ENCODE measurements around the gene NPM1. TPM values are rescaled to one million over a fixed set of nuclear protein-coding genes. Genes with fewer than 3 reads are reported as not detected.
A peak's percentile ranks its signal among the peaks of the same experiment; 100 is the strongest.

Gene NPM1
- total and polyA plus RNA-seq, 12 donors = 248 to 1,064 (median 465) TPM

GRCh38 chr5:171428809-171429542 is 41.3 kb downstream of the NPM1 start:
- Histone ChIP-seq H3K36me3 (no peaks in the 10 kb centered on the region), H3K9me3 (no peaks in the 10 kb centered on the region), H3K4me1 (peaks cover 0 to 65% (median 13%) of the 10 kb centered on the region in 9 donors), H3K4me3 (no peak overlapping the region), H3K27ac (peak overlapping the region in 1 of 10 donors; percentile 20), H3K27me3 (no peaks in the 10 kb centered on the region)
- ATAC-seq = no peak
- intact Hi-C loops (cut with DNase I) = loop anchor here in 5 of 10 donors (5.0 to 10.0 kb wide), 8 partner anchors 46 to 316 kb away; no protein-coding TSS in a partner anchor
- WGBS, 2 donors = 81 to 88% methylated on average over 16 of the region's 16 CpGs
- DNase-seq = no peak
- no peak for TF ChIP-seq CTCF (IDR thresholded peaks at IDR 0.05)

- no peaks in the 10 kb centered on the region for H3K27me3 ChIP-seq
- H3K36me3 ChIP-seq = no peaks in the 10 kb centered on the region
- ATAC-seq (no peak), DNase-seq (no peak)
- H3K27ac ChIP-seq = no peak overlapping the region
- no peaks in the 10 kb centered on the region for H3K9me3 ChIP-seq
- 88 to 89% methylated on average over 4 of the region's 4 CpGs for WGBS, 2 donors
- H3K4me3 ChIP-seq = no peak overlapping the region
- intact Hi-C loops (cut with DNase I) = loop anchor here in 5 of 10 donors (5.0 to 10.0 kb wide), 8 partner anchors 45 to 315 kb away; no protein-coding TSS in a partner anchor
- TF ChIP-seq CTCF (IDR thresholded peaks at IDR 0.05) = no peak
- H3K4me1 ChIP-seq = peaks cover 0 to 61% (median 13%) of the 10 kb centered on the region in 9 donors
These were observed 41.9 kb downstream of the NPM1 start for GRCh38 chr5:171429543-171429910.

GRCh38 chr5:171431251-171431777 is 43.7 kb downstream of the NPM1 start:
- Histone ChIP-seq H3K36me3 (no peaks in the 10 kb centered on the region), H3K4me3 (no peak overlapping the region), H3K27me3 (no peaks in the 10 kb centered on the region), H3K27ac (no peak overlapping the region), H3K4me1 (peaks cover 0 to 51% (median 13%) of the 10 kb centered on the region in 9 donors), H3K9me3 (no peaks in the 10 kb centered on the region)
- no peak for TF ChIP-seq CTCF (IDR thresholded peaks at IDR 0.05)
- intact Hi-C loops (cut with DNase I) = no loop called here
- no peak for ATAC-seq
- DNase-seq = no peak
- WGBS, 2 donors = 89% methylated on average over 7 of the region's 7 CpGs

GRCh38 chr5:171432076-171432475 is 44.4 kb downstream of the NPM1 start:
- DNase-seq = no peak
- no peak for ATAC-seq
- WGBS, 2 donors = 57 to 68% methylated on average over 8 of the region's 8 CpGs
- no peak for TF ChIP-seq CTCF (IDR thresholded peaks at IDR 0.05)
- Histone ChIP-seq H3K9me3 (no peaks in the 10 kb centered on the region), H3K4me1 (peaks cover 0 to 51% (median 15%) of the 10 kb centered on the region in 9 donors), H3K27ac (no peak overlapping the region), H3K4me3 (no peak overlapping the region), H3K27me3 (no peaks in the 10 kb centered on the region), H3K36me3 (no peaks in the 10 kb centered on the region)
- intact Hi-C loops (cut with DNase I) = no loop called here

Data from heart right ventricle (tissue), 16 donors.